WTC11 (cell line): ENCODE results near the gene LRMDA.

Source experiments
- CBFB ChIP-seq: sonication (generic); formaldehyde crosslinking; IDR thresholded peaks from 2 replicates; pipeline ENCODE4 v1.8.1; 2022; ENCODE audit warnings: mild to moderate bottlenecking, low read depth, missing genetic modification reagents
- FOXJ3 ChIP-seq: sonication (generic); formaldehyde crosslinking; IDR thresholded peaks from 2 replicates; pipeline ENCODE4 v1.9.0; 2021; ENCODE audit warnings: missing genetic modification reagents, mild to moderate bottlenecking, borderline replicate concordance
- FOXP1 ChIP-seq: sonication (generic); formaldehyde crosslinking; IDR thresholded peaks from 2 replicates; pipeline ENCODE4 v1.8.0; 2022; ENCODE audit warnings: missing genetic modification reagents, mild to moderate bottlenecking, moderate library complexity, borderline replicate concordance
- RORB ChIP-seq: fragments of 250-450 bp; sonication (Bioruptor Pico); IDR thresholded peaks from 2 replicates; pipeline ENCODE4 v1.9.0; 2021; ENCODE audit warnings: mild to moderate bottlenecking
- SP1 ChIP-seq: sonication (generic); formaldehyde crosslinking; conservative IDR thresholded peaks from 2 replicates; pipeline ENCODE4 v1.8.1; 2022; ENCODE audit warnings: missing genetic modification reagents
- TEAD4 ChIP-seq: sonication (generic); formaldehyde crosslinking; IDR thresholded peaks from 2 replicates; pipeline ENCODE4 v1.8.0; 2022; ENCODE audit warnings: mild to moderate bottlenecking, missing genetic modification reagents
- ZNF121 ChIP-seq: sonication (generic); formaldehyde crosslinking; IDR thresholded peaks from 2 replicates; pipeline ENCODE4 v1.8.0; 2023; ENCODE audit warnings: missing genetic modification reagents
- TF ChIP-seq, protein P1 (sequence below): fragments of 200-600 bp; IDR thresholded peaks from 2 replicates; pipeline ENCODE4 v1.8.0; 2022; ENCODE audit warnings: antibody characterized with exemption
- TF ChIP-seq, protein P2 (sequence below): sonication (generic); formaldehyde crosslinking; IDR thresholded peaks from 2 replicates; pipeline ENCODE4 v1.8.0; 2022; ENCODE audit warnings: mild to moderate bottlenecking, missing genetic modification reagents
- TF ChIP-seq, protein P3 (sequence below): sonication (generic); formaldehyde crosslinking; IDR thresholded peaks from 2 replicates; pipeline ENCODE4 v1.8.1; 2023; ENCODE audit warnings: mild to moderate bottlenecking, missing genetic modification reagents, moderate library complexity
- TF ChIP-seq, protein P4 (sequence below): sonication (generic); formaldehyde crosslinking; IDR thresholded peaks from 2 replicates; pipeline ENCODE4 v1.8.1; 2022; ENCODE audit warnings: low read depth, mild to moderate bottlenecking, moderate library complexity, missing genetic modification reagents, borderline replicate concordance
- TF ChIP-seq, protein P5 (sequence below): sonication (generic); formaldehyde crosslinking; IDR thresholded peaks from 2 replicates; pipeline ENCODE4 v1.8.0; 2022; ENCODE audit warnings: mild to moderate bottlenecking, missing genetic modification reagents
- TF ChIP-seq, protein P6 (sequence below): sonication (generic); formaldehyde crosslinking; conservative IDR thresholded peaks from 2 replicates; pipeline ENCODE4 v1.8.1; 2023; ENCODE audit warnings: mild to moderate bottlenecking, low read depth, missing genetic modification reagents, moderate library complexity
- TF ChIP-seq, protein P7 (sequence below): sonication (generic); formaldehyde crosslinking; IDR thresholded peaks from 2 replicates; pipeline ENCODE4 v1.8.0; 2023; ENCODE audit warnings: missing genetic modification reagents

DNA sequence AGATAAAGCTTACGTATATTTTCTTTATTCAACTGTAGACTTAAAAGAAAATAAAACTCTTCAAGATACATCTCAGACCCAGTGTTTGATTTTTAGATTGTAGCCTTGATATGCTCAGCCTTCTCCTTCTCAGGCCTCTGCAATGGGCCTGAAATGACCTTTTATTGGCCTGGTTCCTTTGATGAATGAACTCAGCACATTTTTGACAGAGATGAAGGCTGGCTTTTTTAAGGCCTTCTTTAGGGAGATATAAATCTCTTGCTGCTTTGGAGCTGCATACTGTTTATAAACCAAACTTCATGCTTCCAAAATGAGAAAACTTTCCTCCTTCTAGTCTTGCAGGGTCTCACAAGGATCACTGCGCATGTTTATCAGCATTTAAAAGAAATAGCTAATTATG is 1049.8 kb downstream of the LRMDA start:
- TF ChIP-seq ZNF121 (CRISPR knock-in tag) = no peak
- no peak for TF ChIP-seq RORB (CRISPR knock-in tag)
- TF ChIP-seq FOXJ3 (CRISPR knock-in tag) = no peak
- TF ChIP-seq, protein P1, sequence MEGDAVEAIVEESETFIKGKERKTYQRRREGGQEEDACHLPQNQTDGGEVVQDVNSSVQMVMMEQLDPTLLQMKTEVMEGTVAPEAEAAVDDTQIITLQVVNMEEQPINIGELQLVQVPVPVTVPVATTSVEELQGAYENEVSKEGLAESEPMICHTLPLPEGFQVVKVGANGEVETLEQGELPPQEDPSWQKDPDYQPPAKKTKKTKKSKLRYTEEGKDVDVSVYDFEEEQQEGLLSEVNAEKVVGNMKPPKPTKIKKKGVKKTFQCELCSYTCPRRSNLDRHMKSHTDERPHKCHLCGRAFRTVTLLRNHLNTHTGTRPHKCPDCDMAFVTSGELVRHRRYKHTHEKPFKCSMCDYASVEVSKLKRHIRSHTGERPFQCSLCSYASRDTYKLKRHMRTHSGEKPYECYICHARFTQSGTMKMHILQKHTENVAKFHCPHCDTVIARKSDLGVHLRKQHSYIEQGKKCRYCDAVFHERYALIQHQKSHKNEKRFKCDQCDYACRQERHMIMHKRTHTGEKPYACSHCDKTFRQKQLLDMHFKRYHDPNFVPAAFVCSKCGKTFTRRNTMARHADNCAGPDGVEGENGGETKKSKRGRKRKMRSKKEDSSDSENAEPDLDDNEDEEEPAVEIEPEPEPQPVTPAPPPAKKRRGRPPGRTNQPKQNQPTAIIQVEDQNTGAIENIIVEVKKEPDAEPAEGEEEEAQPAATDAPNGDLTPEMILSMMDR = no peak
- TF ChIP-seq, protein P2, sequence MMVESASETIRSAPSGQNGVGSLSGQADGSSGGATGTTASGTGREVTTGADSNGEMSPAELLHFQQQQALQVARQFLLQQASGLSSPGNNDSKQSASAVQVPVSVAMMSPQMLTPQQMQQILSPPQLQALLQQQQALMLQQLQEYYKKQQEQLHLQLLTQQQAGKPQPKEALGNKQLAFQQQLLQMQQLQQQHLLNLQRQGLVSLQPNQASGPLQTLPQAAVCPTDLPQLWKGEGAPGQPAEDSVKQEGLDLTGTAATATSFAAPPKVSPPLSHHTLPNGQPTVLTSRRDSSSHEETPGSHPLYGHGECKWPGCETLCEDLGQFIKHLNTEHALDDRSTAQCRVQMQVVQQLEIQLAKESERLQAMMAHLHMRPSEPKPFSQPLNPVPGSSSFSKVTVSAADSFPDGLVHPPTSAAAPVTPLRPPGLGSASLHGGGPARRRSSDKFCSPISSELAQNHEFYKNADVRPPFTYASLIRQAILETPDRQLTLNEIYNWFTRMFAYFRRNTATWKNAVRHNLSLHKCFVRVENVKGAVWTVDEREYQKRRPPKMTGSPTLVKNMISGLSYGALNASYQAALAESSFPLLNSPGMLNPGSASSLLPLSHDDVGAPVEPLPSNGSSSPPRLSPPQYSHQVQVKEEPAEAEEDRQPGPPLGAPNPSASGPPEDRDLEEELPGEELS (CRISPR knock-in tag) = no peak
- TF ChIP-seq, protein P3, sequence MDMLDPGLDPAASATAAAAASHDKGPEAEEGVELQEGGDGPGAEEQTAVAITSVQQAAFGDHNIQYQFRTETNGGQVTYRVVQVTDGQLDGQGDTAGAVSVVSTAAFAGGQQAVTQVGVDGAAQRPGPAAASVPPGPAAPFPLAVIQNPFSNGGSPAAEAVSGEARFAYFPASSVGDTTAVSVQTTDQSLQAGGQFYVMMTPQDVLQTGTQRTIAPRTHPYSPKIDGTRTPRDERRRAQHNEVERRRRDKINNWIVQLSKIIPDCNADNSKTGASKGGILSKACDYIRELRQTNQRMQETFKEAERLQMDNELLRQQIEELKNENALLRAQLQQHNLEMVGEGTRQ (CRISPR knock-in tag) = no peak
- TF ChIP-seq, protein P4, sequence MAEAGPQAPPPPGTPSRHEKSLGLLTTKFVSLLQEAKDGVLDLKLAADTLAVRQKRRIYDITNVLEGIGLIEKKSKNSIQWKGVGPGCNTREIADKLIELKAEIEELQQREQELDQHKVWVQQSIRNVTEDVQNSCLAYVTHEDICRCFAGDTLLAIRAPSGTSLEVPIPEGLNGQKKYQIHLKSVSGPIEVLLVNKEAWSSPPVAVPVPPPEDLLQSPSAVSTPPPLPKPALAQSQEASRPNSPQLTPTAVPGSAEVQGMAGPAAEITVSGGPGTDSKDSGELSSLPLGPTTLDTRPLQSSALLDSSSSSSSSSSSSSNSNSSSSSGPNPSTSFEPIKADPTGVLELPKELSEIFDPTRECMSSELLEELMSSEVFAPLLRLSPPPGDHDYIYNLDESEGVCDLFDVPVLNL = no peak
- TF ChIP-seq, protein P5, sequence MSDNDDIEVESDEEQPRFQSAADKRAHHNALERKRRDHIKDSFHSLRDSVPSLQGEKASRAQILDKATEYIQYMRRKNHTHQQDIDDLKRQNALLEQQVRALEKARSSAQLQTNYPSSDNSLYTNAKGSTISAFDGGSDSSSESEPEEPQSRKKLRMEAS (CRISPR knock-in tag) = no peak
- TF ChIP-seq, protein P6, sequence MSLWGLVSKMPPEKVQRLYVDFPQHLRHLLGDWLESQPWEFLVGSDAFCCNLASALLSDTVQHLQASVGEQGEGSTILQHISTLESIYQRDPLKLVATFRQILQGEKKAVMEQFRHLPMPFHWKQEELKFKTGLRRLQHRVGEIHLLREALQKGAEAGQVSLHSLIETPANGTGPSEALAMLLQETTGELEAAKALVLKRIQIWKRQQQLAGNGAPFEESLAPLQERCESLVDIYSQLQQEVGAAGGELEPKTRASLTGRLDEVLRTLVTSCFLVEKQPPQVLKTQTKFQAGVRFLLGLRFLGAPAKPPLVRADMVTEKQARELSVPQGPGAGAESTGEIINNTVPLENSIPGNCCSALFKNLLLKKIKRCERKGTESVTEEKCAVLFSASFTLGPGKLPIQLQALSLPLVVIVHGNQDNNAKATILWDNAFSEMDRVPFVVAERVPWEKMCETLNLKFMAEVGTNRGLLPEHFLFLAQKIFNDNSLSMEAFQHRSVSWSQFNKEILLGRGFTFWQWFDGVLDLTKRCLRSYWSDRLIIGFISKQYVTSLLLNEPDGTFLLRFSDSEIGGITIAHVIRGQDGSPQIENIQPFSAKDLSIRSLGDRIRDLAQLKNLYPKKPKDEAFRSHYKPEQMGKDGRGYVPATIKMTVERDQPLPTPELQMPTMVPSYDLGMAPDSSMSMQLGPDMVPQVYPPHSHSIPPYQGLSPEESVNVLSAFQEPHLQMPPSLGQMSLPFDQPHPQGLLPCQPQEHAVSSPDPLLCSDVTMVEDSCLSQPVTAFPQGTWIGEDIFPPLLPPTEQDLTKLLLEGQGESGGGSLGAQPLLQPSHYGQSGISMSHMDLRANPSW (CRISPR knock-in tag) = no peak
- TF ChIP-seq FOXP1 (CRISPR knock-in tag) = no peak
- no peak for TF ChIP-seq TEAD4 (CRISPR knock-in tag)
- no peak for TF ChIP-seq SP1 (CRISPR knock-in tag)
- no peak for TF ChIP-seq CBFB (CRISPR knock-in tag)
- TF ChIP-seq, protein P7, sequence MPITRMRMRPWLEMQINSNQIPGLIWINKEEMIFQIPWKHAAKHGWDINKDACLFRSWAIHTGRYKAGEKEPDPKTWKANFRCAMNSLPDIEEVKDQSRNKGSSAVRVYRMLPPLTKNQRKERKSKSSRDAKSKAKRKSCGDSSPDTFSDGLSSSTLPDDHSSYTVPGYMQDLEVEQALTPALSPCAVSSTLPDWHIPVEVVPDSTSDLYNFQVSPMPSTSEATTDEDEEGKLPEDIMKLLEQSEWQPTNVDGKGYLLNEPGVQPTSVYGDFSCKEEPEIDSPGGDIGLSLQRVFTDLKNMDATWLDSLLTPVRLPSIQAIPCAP = no peak
